DMS153 treated with DMSO at 0.1 percent for 48 hours (cell line): ENCODE measurements around the gene RAB35.
"Not testable (repeated sequence)": the region's sequence is repeated elsewhere in the genome, so short reads cannot be mapped to it uniquely, and the experiment has no call there.

Experiments
- DNase-seq: peaks from one replicate; lab custom pipeline; 2025; ENCODE audit not compliant: unreplicated experiment; lab: John Stamatoyannopoulos, UW

Gene RAB35

GRCh38 chr12:120064054-120064940 is 52.3 kb downstream of the RAB35 start:
- DNase-seq, result no peak

DNA sequence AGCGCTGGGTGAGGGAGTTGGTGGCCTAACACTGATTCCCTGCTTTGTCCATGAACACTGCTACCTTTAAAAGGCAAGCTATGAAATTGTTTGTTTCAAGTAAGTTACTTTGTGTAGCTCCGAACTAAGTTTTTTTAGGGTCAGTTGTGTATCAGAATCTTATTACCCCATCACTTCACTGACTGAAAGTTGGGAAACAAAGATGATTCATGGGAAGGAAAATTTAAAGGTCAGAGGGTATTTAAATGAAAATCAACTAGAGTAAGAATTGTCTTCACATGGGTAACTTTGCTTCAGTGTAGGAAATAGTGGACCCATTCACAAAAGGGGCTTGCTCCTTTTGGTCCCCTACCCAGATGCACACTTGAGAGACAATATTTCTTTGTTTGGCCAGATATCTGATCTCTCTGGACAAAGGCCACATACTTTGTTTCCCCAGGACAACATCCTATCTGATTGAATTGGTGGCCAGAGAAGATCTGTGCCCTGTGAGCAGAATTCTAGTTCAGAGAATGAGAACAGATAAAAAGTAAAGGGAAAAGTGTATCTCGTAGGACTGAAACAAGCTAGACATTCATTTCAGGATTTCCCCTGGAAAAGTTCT is 53.5 kb downstream of the RAB35 start:
- no peak for DNase-seq

DNA sequence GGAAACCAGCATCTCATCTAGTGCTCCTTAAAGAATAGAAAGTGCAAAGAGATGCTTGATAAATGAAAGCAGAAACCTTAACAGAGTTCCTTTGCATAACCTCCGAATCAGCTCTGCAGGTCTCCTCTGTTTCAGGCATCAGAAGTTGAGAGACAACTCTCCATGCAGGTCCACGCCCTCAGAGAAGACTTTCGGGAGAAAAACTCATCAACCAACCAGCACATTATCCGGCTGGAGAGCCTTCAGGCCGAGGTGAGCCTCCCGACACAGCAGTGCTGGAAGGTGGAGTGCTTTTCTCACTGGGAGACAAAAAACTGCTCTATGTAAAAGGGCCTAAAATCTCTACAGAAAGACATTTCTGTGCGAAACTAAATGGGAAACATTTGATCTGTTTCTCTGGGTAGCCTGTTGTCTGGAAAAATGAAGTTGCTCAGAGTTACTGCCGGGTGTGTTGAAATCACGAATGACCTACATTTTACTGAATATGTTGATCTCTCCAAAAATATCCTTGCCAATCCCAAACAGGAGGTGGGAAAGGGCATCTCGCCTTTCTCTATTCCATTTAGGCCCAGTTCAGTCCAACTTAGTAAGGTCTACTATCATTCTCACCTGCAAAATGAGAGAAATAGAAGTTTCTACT is 54.9 kb downstream of the RAB35 start:
- DNase-seq, result no peak

DNA sequence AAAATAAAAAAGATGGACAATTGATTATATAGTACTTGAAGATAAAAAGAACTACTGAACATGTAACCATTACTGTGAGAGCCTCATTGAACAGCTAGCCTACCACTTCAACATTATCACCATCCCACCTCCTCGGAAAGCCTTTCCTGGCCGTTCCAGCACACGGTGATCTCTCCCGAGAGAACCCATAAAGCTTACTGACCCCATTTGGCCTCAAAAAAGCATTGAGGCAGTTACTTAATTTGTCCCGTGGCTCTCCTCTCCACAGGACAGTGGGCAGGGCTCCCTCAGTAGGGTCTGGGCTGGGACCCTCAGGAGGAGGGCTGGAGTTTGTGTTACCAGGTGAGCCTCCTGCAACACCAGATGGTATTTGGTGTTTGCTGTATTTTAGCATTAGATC is 55.8 kb downstream of the RAB35 start:
- no peak for DNase-seq

DNA sequence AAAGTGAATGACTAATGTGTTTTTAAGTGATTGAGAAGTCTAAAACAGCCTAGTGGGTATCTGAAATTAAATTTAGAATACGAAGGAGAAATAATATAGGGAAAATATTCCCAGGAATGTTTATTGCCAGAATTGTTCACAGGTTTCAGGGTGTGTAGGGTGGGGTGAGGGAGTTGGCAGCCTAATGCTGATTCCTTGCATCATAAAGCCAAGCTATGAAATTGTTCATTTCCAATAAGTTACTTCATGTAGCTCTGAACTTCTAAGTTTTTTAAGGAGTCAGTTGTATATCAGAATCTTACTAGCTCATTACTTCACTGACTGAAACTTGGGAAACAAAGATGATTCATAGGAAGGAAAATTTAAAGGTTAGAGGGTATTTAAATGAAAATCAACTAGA is 56.4 kb downstream of the RAB35 start:
- no peak for DNase-seq

- no peak for DNase-seq
These were observed 59.8 kb downstream of the RAB35 start for GRCh38 chr12:120056739-120057138.

GRCh38 chr12:120055231-120056000 is 61.1 kb downstream of the RAB35 start:
- DNase-seq, result no peak

GRCh38 chr12:120054293-120054692 is 62.3 kb downstream of the RAB35 start:
- no peak for DNase-seq

DNA sequence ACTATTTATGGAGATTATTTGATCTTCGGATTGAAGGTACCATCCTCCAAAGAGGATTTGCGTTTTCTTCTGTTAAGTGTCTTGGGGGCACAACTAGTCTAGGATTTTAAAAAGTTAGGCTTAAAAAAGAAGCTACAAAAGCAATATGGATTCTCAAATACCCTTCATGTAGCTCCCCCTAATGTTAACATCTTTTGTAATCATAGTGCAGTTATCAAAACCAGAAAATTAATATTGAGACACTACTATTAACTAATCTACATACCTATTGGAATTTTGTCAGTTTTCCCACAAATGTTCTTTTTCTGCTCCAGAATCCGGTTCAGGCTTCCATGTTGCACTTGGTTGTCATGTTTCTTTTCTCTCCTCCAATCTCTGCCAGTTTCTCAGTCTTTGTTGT is 65.0 kb downstream of the RAB35 start:
- no peak for DNase-seq

- DNase-seq, result no peak
These were observed 67.1 kb downstream of the RAB35 start for GRCh38 chr12:120049426-120049825.

GRCh38 chr12:120048263-120048662 is 68.3 kb downstream of the RAB35 start:
- DNase-seq, result no peak

DNA sequence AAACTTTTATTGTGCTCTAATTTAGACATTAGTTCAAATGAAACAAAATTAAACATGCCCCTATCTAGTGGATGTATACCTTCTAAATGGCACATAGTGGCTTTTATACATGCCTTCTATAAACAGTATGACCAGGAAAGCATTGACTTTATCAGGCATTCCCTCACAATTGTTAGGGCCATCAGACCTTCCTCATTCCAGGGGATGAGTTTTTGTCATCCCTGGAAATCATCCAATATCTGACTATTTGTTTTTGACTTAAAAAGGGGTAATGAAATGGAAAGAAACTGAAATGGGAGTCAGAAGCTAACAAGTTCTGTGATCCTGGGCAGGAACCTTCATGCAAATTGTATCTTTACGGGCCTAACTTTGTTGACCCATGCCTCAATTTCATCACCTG is 69.5 kb downstream of the RAB35 start:
- DNase-seq, result no peak

DNA sequence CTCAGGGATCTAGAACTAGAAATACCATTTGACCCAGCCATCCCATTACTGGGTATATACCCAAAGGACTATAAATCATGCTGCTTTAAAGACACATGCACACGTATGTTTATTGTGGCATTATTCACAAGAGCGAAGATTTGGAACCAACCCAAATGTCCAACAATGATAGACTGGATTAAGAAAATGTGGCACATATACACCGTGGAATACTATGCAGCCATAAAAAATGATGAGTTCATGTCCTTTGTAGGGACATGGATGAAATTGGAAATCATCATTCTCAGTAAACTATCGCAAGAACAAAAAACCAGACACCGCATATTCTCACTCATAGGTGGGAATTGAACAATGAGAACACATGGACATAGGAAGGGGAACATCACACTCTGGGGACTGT is 71.2 kb downstream of the RAB35 start:
- not testable (repeated sequence) for DNase-seq
